ENCODE results near the gene IL6ST.
A peak's percentile ranks its signal among the peaks of the same experiment; 100 is the strongest.
"Not testable (repeated sequence)": the region's sequence is repeated elsewhere in the genome, so short reads cannot be mapped to it uniquely, and the experiment has no call there.

The IL6ST gene

DNA sequence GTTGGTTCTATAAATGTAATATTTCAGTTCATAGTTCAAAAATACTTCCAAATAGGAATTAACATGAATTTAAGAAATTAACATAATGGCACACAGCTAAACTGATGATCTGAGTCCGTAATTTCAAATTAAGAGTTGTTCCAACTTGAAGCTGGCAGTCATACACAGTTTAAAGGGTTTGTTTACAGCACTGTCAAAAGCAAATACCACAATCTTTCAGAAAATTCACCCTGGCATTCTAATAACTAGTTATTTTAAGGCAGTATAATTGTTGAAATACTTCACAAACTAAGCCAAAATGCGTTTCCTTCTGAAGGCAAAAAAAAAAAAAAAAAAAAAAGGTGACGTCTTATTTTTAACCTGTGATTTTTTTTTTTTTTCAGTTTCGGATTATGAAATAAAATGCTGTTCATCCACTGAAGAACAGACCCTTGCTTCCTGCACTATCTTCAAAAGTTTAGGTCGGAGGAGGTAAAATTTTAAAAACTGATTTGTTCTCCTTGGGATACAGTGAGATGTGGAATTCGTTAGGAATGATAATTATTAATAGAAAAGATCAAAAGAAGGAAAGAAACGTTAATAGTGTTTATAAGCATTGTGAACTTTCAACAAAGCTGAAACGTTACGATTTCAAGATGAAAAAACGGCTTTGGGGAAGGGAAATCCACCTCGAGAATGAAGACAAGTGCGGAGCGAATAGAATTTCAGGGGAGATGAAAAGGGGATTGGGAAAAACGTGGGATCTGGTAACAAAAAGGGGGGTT, 850 bp downstream of the IL6ST start:
- H3K4me3 ChIP-seq: peak overlapping the region; percentile 87
- peaks cover 35% of the 10 kb centered on the region for H3K4me1 ChIP-seq
- H3K27me3 ChIP-seq: no peaks in the 10 kb centered on the region
- peak overlapping the region; percentile 87 for H3K9ac ChIP-seq
- peak overlapping the region; percentile 80 for H3K4me2 ChIP-seq
- peak overlapping the region; percentile 80 for H3K27ac ChIP-seq
- H3K9me3 ChIP-seq: no peaks in the 10 kb centered on the region
- peaks cover 4% of the 10 kb centered on the region; the same call in 1 of the 2 replicates for H3K36me3 ChIP-seq
- peaks cover 36% of the 10 kb centered on the region for H4K20me1 ChIP-seq
- TF ChIP-seq Cebpa-rat (IDR thresholded peaks at IDR 0.05): no peak

DNA sequence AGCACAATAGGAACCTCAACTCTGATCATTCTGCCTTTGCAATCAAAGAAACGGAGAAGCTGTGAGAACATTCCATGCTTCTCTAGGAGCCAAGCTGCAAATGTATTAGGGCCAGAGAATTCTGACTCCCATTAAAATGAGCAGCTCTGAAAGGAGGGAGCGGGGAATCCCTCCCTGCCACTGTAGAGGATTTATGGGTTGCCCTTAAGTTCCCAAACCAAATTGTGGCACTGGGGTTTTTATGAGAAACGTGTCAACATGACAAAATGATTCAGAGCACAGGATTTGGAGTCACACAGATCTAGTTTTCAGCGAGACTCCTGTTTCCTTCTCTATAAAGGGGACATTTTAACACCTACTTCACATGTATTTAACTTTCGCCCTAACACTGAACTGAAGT, 1.8 kb downstream of the IL6ST start:
- H3K9ac ChIP-seq: peak overlapping the region; percentile 33; the same call in 1 of the 2 replicates
- TF ChIP-seq Cebpa-rat (IDR thresholded peaks at IDR 0.05): no peak
- peaks cover 10% of the 10 kb centered on the region; the same call in 1 of the 2 replicates for H3K36me3 ChIP-seq
- H3K4me3 ChIP-seq: peak overlapping the region; percentile 87
- no peaks in the 10 kb centered on the region for H3K27me3 ChIP-seq
- H3K27ac ChIP-seq: no peak overlapping the region
- peaks cover 7% of the 10 kb centered on the region for H3K9me3 ChIP-seq
- H3K4me2 ChIP-seq: peak overlapping the region; percentile 80
- H3K4me1 ChIP-seq: peaks cover 35% of the 10 kb centered on the region
- H4K20me1 ChIP-seq: peaks cover 36% of the 10 kb centered on the region

DNA sequence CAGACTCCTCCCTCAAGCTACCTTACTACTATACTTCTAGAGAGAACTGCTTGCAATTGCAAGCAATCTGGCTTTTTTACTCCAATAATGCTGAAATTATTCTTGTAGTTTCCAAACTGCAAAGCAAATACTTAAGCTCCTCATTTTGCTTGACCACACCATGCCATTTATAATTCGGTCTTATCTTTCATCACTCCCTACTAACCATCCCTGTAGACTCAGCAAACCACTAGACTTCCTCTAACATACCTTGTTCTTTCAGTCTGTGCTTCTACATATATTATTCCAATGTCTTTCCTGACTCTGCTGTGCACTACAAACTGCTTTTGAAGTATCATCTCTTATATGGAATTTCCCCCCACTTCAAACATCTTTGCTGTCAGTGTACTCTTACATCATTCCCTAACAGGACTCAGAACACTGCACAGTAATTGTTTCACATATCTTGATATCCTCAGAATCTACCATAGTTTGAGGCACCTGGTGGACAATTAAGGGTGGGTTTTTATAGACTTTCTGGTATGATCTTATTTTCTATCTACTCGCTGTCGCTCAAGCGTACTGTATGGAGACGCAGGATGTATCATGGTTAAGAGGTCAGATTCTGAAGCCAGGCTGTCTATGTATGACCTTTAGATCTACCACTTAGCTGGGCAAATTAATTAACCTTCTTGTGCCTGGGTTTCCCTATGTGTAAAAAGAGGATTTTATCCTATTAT, 2.8 kb downstream of the IL6ST start:
- Histone ChIP-seq H3K27me3 (no peaks in the 10 kb centered on the region), H3K36me3 (peaks cover 21% of the 10 kb centered on the region), H3K4me1 (peaks cover 35% of the 10 kb centered on the region), H3K4me3 (no peak overlapping the region), H3K4me2 (peak overlapping the region; percentile 80), H3K27ac (no peak overlapping the region), H4K20me1 (peaks cover 36% of the 10 kb centered on the region), H3K9me3 (peaks cover 18% of the 10 kb centered on the region), H3K9ac (no peak overlapping the region)
- no peak for TF ChIP-seq Cebpa-rat (IDR thresholded peaks at IDR 0.05)

DNA sequence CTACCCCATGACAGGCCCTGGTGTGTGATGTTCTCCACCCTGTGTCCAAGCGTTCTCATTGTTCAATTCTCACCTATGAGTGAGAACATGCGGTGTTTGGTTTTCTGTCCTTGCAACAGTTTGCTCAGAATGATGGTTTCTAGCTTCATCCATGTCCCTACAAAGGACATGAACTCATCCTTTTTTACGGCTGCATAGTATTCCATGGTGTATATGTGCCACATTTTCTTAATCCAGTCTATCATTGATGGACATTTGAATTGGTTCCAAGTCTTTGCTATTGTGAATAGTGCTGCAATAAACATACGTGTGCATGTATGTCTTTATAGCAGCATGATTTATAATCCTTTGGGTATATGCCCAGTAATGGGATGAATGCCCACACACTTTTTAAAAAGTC, 3.9 kb downstream of the IL6ST start:
- Histone ChIP-seq H3K36me3 (peaks cover 25% of the 10 kb centered on the region), H3K4me1 (peaks cover 30% of the 10 kb centered on the region), H4K20me1 (peaks cover 36% of the 10 kb centered on the region), H3K9me3 (peaks cover 28% of the 10 kb centered on the region)
- H3K27ac ChIP-seq, H3K9ac ChIP-seq, H3K4me3 ChIP-seq, H3K4me2 ChIP-seq, H3K27me3 ChIP-seq: not testable (repeated sequence)

DNA sequence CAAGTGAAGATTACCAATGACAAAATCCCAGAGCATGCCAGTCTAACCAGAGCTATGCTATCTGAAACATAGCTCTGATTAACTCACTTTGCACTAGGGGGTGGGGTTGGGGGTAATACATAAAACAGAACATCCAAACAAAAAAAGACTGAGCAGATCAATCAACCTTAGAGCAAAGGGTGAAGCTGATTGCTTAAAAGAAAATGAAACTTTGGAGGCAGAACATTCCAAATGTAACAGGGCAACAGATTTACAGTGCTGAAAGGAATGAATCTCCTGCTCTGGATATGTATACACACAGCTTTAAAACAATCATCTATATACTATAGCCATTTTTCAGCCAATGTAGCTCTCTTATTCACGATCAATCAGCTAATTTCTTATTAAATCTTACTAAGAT, 4.9 kb downstream of the IL6ST start:
- peaks cover 25% of the 10 kb centered on the region for H3K4me1 ChIP-seq
- peaks cover 34% of the 10 kb centered on the region for H3K9me3 ChIP-seq
- H3K27me3 ChIP-seq: no peaks in the 10 kb centered on the region
- H3K36me3 ChIP-seq: peaks cover 25% of the 10 kb centered on the region
- H3K9ac ChIP-seq: no peak overlapping the region
- H3K27ac ChIP-seq: no peak overlapping the region
- H3K4me2 ChIP-seq: no peak overlapping the region
- no peak for TF ChIP-seq Cebpa-rat (IDR thresholded peaks at IDR 0.05)
- no peak overlapping the region for H3K4me3 ChIP-seq
- peaks cover 36% of the 10 kb centered on the region for H4K20me1 ChIP-seq

DNA sequence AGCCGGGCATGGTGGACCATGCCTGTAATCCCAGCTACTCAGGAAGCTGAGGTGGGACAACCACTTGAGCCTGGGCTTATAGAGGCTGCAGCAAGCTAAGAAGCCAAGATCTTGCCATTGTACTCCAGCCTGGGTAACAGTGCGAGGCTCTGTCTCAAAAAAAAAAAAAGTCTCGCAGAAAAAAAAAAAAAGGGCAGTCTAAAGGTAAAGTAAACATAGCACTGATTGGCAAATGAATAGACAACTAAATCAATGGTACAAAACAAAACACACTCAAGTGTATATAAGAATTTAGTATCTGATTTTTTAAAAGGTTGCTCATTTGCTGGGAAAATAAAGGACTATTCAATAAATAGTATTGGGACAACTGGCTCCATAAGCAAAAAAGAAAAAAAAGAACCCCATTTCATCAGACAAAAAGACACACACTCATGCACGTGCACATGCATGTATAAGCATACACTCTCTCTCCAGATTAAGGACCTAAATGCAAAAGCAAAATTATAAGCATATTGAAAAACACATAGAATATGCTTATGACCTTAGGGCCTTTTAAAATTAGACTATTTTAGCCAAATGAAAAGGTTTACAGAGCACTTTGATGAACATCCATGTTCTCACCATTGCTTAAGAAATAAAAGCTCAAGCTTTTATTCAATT, 5.7 kb downstream of the IL6ST start:
- Histone ChIP-seq H3K4me3 (no peak overlapping the region), H4K20me1 (peaks cover 36% of the 10 kb centered on the region), H3K27ac (no peak overlapping the region), H3K27me3 (no peaks in the 10 kb centered on the region), H3K4me2 (no peak overlapping the region), H3K9me3 (peaks cover 34% of the 10 kb centered on the region), H3K9ac (no peak overlapping the region), H3K4me1 (peaks cover 25% of the 10 kb centered on the region), H3K36me3 (peaks cover 25% of the 10 kb centered on the region)
- TF ChIP-seq Cebpa-rat (IDR thresholded peaks at IDR 0.05): no peak

DNA sequence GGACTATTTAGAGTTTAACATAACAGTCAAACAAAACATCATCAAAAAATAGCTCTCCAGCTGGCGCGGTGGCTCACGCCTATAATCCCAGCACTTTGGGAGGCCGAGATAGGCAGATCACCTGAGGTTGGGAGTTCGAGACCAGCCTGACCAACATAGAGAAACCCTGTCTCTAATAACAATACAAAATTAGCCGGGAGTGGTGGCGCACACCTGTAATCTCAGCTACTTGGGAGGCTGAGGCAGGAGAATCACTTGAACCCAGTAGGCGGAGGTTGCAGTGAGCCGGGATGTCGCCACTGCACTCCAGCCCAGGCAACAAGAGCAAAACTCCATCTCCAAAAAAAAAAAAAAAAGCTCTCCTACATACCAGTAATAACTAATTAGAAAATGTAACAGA, 6.3 kb downstream of the IL6ST start:
- not testable (repeated sequence) for H3K9ac ChIP-seq, H3K27ac ChIP-seq, H3K4me2 ChIP-seq, H3K4me3 ChIP-seq, H3K27me3 ChIP-seq
- peaks cover 22% of the 10 kb centered on the region for H3K4me1 ChIP-seq
- H3K36me3 ChIP-seq: peaks cover 25% of the 10 kb centered on the region
- H3K9me3 ChIP-seq: peaks cover 34% of the 10 kb centered on the region
- peaks cover 29% of the 10 kb centered on the region for H4K20me1 ChIP-seq

DNA sequence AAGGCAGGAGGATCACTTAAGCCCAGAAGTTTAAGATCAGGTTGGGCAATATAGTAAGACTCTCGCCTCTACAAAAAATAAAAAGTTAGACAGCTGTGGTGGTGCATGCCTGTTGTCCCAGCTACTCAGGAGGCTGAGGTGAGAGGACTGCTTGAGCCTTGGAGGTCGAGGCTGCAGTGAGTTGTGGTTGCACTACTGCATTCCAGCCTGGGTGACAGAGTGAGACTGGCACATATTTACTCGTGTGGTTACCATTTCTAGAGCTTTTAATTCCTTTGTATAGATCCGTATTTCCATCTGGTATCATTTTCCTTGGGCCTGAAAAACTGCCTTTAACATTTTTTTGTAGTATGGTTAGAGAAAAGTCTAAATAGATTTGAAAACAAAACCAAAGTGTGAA, 7.8 kb downstream of the IL6ST start:
- Histone ChIP-seq H3K4me1 (peaks cover 7% of the 10 kb centered on the region), H3K4me3 (no peak overlapping the region), H3K4me2 (no peak overlapping the region), H3K27me3 (no peaks in the 10 kb centered on the region), H4K20me1 (peaks cover 23% of the 10 kb centered on the region), H3K27ac (no peak overlapping the region), H3K9me3 (peaks cover 34% of the 10 kb centered on the region), H3K36me3 (peaks cover 25% of the 10 kb centered on the region), H3K9ac (no peak overlapping the region)
- TF ChIP-seq Cebpa-rat (IDR thresholded peaks at IDR 0.05): no peak

DNA sequence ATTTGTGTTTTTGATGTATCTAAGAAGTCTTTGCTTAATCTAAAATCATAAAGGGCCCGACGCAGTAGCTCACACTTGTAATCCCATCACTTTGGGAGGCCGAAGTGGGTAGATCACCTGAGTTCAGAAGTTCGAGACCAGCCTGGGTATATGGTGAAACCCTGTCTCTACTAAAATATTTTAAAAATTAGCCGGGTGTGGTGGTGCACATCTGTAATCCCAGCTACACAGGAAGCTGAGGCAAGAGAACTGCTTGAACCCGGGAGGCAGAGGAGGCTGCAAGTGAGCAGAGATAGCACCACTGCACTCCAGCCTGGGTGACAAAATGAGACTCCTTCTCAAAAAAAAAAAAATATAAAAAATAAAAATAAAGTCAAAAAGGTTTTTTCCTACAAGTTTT, 9.6 kb downstream of the IL6ST start:
- Histone ChIP-seq H3K9me3 (peaks cover 34% of the 10 kb centered on the region), H3K27ac (no peak overlapping the region), H3K9ac (no peak overlapping the region), H3K27me3 (no peaks in the 10 kb centered on the region), H3K4me2 (no peak overlapping the region), H3K4me3 (no peak overlapping the region), H3K4me1 (no peaks in the 10 kb centered on the region), H4K20me1 (peaks cover 15% of the 10 kb centered on the region), H3K36me3 (peaks cover 37% of the 10 kb centered on the region)
- TF ChIP-seq Cebpa-rat (IDR thresholded peaks at IDR 0.05): no peak

DNA sequence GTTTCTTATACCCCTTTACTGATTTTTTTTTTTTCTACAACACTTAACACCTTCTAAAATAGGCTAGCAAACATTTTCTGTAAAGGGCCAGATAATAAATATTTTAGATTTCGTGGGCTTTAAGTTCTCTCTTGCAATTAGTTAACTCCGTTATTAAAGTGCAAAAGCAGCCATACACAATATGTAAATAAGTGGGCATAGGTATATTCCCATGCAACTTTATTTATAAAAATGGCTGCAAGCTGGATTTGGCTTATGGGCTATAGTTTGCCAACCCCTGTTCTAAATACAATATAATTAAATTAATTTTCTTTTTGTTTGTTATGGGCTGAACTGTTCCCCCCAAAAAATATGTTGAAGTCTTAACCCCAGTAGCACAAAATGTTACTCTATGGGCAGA, 10.8 kb downstream of the IL6ST start:
- H3K27me3 ChIP-seq: no peaks in the 10 kb centered on the region
- H3K4me2 ChIP-seq: no peak overlapping the region
- H3K36me3 ChIP-seq: peaks cover 40% of the 10 kb centered on the region
- no peak for TF ChIP-seq Cebpa-rat (IDR thresholded peaks at IDR 0.05)
- H3K9me3 ChIP-seq: peaks cover 34% of the 10 kb centered on the region
- no peaks in the 10 kb centered on the region for H3K4me1 ChIP-seq
- H3K9ac ChIP-seq: no peak overlapping the region
- H4K20me1 ChIP-seq: peaks cover 8% of the 10 kb centered on the region
- no peak overlapping the region for H3K4me3 ChIP-seq
- no peak overlapping the region for H3K27ac ChIP-seq

Measured in BLaER1 (cell line).